Progenitor cell of endocrine pancreas (in vitro differentiated cells): ENCODE data around the gene DPPA2. TPM values are rescaled to one million over a fixed set of nuclear protein-coding genes. Genes with fewer than 3 reads are reported as not detected.
A peak's percentile ranks its signal among the peaks of the same experiment; 100 is the strongest.

Experiments
- DNase-seq: peaks from one replicate; pipeline ENCODE4 v3.0.0; 2021; ENCODE audit warnings: low spot score; ENCODE audit not compliant: unreplicated experiment
- H3K27ac Mint-ChIP-seq: 2 replicates; pipeline ENCODE4 v1.8.0; 2021; ENCODE audit warnings: mild to moderate bottlenecking, moderate library complexity, mixed read lengths
- H3K27me3 Mint-ChIP-seq: 2 replicates; pipeline ENCODE4 v1.8.0; 2021; ENCODE audit warnings: mixed read lengths
- H3K36me3 Mint-ChIP-seq: 2 replicates; pipeline ENCODE4 v1.8.0; 2022; ENCODE audit warnings: mixed read lengths; ENCODE audit not compliant: insufficient read depth
- H3K4me1 Mint-ChIP-seq: 2 replicates; pipeline ENCODE4 v1.8.0; 2021; ENCODE audit warnings: low read depth, mixed read lengths
- H3K4me3 Mint-ChIP-seq: 2 replicates; pipeline ENCODE4 v1.8.0; 2021; ENCODE audit warnings: low read depth, mild to moderate bottlenecking, moderate library complexity, mixed read lengths
- H3K9me3 Mint-ChIP-seq: 2 replicates; pipeline ENCODE4 v1.8.0; 2021; ENCODE audit warnings: low read depth, mixed read lengths
- CTCF ChIP-seq: fragments of 200-600 bp; sonication (generic); IDR thresholded peaks from one replicate; pipeline ENCODE4 v1.5.0; 2021; ENCODE audit warnings: antibody characterized with exemption, mild to moderate bottlenecking; ENCODE audit not compliant: unreplicated experiment
- total RNA-seq: library from RNA; stranded (reverse); gene quantifications from 2 replicates; pipeline ENCODE4 v1.2.1, GENCODE V29; 2021

The DPPA2 gene
- total RNA-seq, 1 donor from 2014 or later = 0.69 TPM

GRCh38 chr3:109278546-109278945, 37.8 kb downstream of the DPPA2 start:
- Mint-ChIP-seq H3K4me3 (no peak overlapping the region), H3K27me3 (no peaks in the 10 kb centered on the region), H3K9me3 (no peaks in the 10 kb centered on the region), H3K27ac (no peak overlapping the region), H3K4me1 (no peaks in the 10 kb centered on the region), H3K36me3 (no peaks in the 10 kb centered on the region)
- no peak for TF ChIP-seq CTCF
- DNase-seq = no peak

- no peak overlapping the region for H3K27ac Mint-ChIP-seq
- H3K4me3 Mint-ChIP-seq = no peak overlapping the region
- no peak for DNase-seq
- H3K36me3 Mint-ChIP-seq = no peaks in the 10 kb centered on the region
- no peak for TF ChIP-seq CTCF
- no peaks in the 10 kb centered on the region for H3K9me3 Mint-ChIP-seq
- H3K27me3 Mint-ChIP-seq = no peaks in the 10 kb centered on the region
- H3K4me1 Mint-ChIP-seq = no peaks in the 10 kb centered on the region
Measured at GRCh38 chr3:109278141-109278540, 38.2 kb downstream of the DPPA2 start.

GRCh38 chr3:109275702-109276293, 40.5 kb downstream of the DPPA2 start:
- Mint-ChIP-seq H3K27ac (no peak overlapping the region), H3K9me3 (no peaks in the 10 kb centered on the region), H3K4me3 (no peak overlapping the region), H3K36me3 (no peaks in the 10 kb centered on the region), H3K27me3 (no peaks in the 10 kb centered on the region), H3K4me1 (no peaks in the 10 kb centered on the region)
- peak; percentile 14 for DNase-seq
- peak; percentile 78 for TF ChIP-seq CTCF

GRCh38 chr3:109270779-109271178, 45.5 kb downstream of the DPPA2 start:
- no peak overlapping the region for H3K27ac Mint-ChIP-seq
- H3K27me3 Mint-ChIP-seq = no peaks in the 10 kb centered on the region
- H3K4me1 Mint-ChIP-seq = no peaks in the 10 kb centered on the region

GRCh38 chr3:109269577-109270275, 46.6 kb downstream of the DPPA2 start:
- Mint-ChIP-seq H3K9me3 (peaks cover 3% of the 10 kb centered on the region), H3K4me1 (no peaks in the 10 kb centered on the region), H3K4me3 (no peak overlapping the region), H3K27me3 (no peaks in the 10 kb centered on the region), H3K36me3 (no peaks in the 10 kb centered on the region), H3K27ac (no peak overlapping the region)
- DNase-seq = no peak
- TF ChIP-seq CTCF = no peak

More at GRCh38 chr3:109270779-109271178, 45.5 kb downstream of the DPPA2 start:
- DNase-seq = no peak
- Mint-ChIP-seq H3K4me3 (no peak overlapping the region), H3K36me3 (no peaks in the 10 kb centered on the region), H3K9me3 (peaks cover 3% of the 10 kb centered on the region)
- TF ChIP-seq CTCF = no peak
